GM12878 (cell line): Measurements from ENCODE around the gene CHN2. TPM values are rescaled to one million over a fixed set of nuclear protein-coding genes. Genes with fewer than 3 reads are reported as not detected.

ENCODE experiments used
- ATAC-seq: fragments of 200-7000 bp; cut with Tn5 transposase; 3 replicates; pipeline ENCODE4 v1.9.1; 2020; ENCODE audit warnings: mild to moderate bottlenecking, moderate library complexity
- BruUV-seq: library from RNA; stranded (reverse); fragments of 400-500 nt; replicated peaks from 2 replicates; lab custom pipeline; 2021; lab: Mats Ljungman, UMichigan
- CTCF ChIA-PET: fragments of 300-600 bp; sonication (Branson Sonifier 250); formaldehyde crosslinking; extraction: SDS; loops from one replicate; lab custom pipeline; 2021; ENCODE audit warnings: inconsistent platforms; lab: Yijun Ruan, JAX
- POLR2A ChIA-PET: fragments of 350-600 bp; formaldehyde crosslinking; extraction: SDS; loops from one replicate; lab custom pipeline; 2021; ENCODE audit warnings: inconsistent platforms; lab: Charles Lee
- RAD21 ChIA-PET: fragments of 300-600 bp; sonication (Branson Sonifier 250); formaldehyde crosslinking; loops from one replicate; lab custom pipeline; 2023; ENCODE audit warnings: antibody characterized with exemption; ENCODE audit not compliant: unreplicated experiment; lab: Charles Lee
- SMC1A ChIA-PET: fragments of 300-600 bp; sonication (Branson Sonifier 250); formaldehyde crosslinking; loops from one replicate; lab custom pipeline; 2023; ENCODE audit not compliant: unreplicated experiment, uncharacterized antibody; lab: Charles Lee
- DNase-seq: peaks from one replicate; pipeline ENCODE4 v3.0.0-alpha.2; 2011; ENCODE audit warnings: low read depth, low spot score
- FAIRE-seq: peaks from 3 replicates; lab custom pipeline; 2011; peaks lifted over from hg19 to GRCh38; lab: Jason Lieb, UNC
- H2AFZ ChIP-seq: 2 replicates; pipeline ENCODE4 v1.6.0; 2011; ENCODE audit warnings: low read depth, low read length, control low read depth; ENCODE audit not compliant: control insufficient read depth
- H3K27ac ChIP-seq: 2 replicates; pipeline ENCODE4 v1.5.1; 2011; ENCODE audit warnings: control low read depth; ENCODE audit not compliant: control insufficient read depth, insufficient read depth
- H3K27me3 ChIP-seq, 2 experiments: replicated peaks in 1 of 2; 2 replicates each; pipeline versions ENCODE4 v1.6.0 to v1.6.1; 2011; ENCODE audit warnings: low read length in 1 of 2; ENCODE audit not compliant: control insufficient read depth in 2 of 2, insufficient read depth in 2 of 2
- H3K36me3 ChIP-seq, 2 experiments: 2 replicates each; pipeline ENCODE4 v1.5.1; 2011; ENCODE audit warnings: low read length in 1 of 2; ENCODE audit not compliant: control insufficient read depth in 2 of 2, insufficient read depth in 2 of 2
- H3K4me1 ChIP-seq: 2 replicates; pipeline ENCODE4 v1.6.1; 2011; ENCODE audit warnings: mild to moderate bottlenecking, low read length, moderate library complexity, mixed read lengths; ENCODE audit not compliant: control insufficient read depth, insufficient read depth
- H3K4me2 ChIP-seq: 2 replicates; pipeline ENCODE4 v1.6.0; 2011; ENCODE audit warnings: control low read depth; ENCODE audit not compliant: control insufficient read depth, insufficient read depth
- H3K4me3 ChIP-seq: fragments of 200-600 bp; sonication (generic); 2 replicates; pipeline ENCODE4 v1.5.1; 2016
- H3K79me2 ChIP-seq: 2 replicates; pipeline ENCODE4 v1.6.0; 2011; ENCODE audit warnings: low read length; ENCODE audit not compliant: control insufficient read depth, insufficient read depth
- H3K9ac ChIP-seq: 2 replicates; pipeline ENCODE4 v1.8.0; 2011; ENCODE audit warnings: low read length, control low read depth, mixed read lengths; ENCODE audit not compliant: control insufficient read depth, insufficient read depth
- H3K9me3 ChIP-seq: replicated peaks from 3 replicates; pipeline ENCODE4 v1.5.1; 2011; ENCODE audit warnings: mild to moderate bottlenecking, low read length; ENCODE audit not compliant: control insufficient read depth, insufficient read depth
- H4K20me1 ChIP-seq: 2 replicates; pipeline ENCODE4 v1.6.0; 2011; ENCODE audit not compliant: control insufficient read depth, insufficient read depth
- EGR1 ChIP-seq, 2 experiments: IDR thresholded peaks; 1 replicate in 1 of 2; 2 replicates in 1 of 2; pipeline ENCODE4 v1.6.1; 2011 to 2012; ENCODE audit warnings: low read depth in 2 of 2, low read length in 2 of 2, borderline replicate concordance in 1 of 2, mild to moderate bottlenecking in 1 of 2, moderate library complexity in 1 of 2
- FOXM1 ChIP-seq: IDR thresholded peaks from 2 replicates; pipeline ENCODE4 v1.6.1; 2012; ENCODE audit warnings: low read depth, mild to moderate bottlenecking, inconsistent platforms, low read length, moderate library complexity
- HDAC6 ChIP-seq: fragments of 200-600 bp; sonication (generic); IDR thresholded peaks from one replicate; pipeline ENCODE4 v1.8.0; 2017; ENCODE audit warnings: antibody characterized with exemption; ENCODE audit not compliant: unreplicated experiment
- IRF4 ChIP-seq: IDR thresholded peaks from 2 replicates; pipeline ENCODE4 v1.6.1; 2011; ENCODE audit warnings: low read depth, low read length
- MTA3 ChIP-seq: IDR thresholded peaks from 2 replicates; pipeline ENCODE4 v1.6.1; 2012; ENCODE audit warnings: low read length, inconsistent platforms, borderline replicate concordance
- MXI1 ChIP-seq: fragments of 150-350 bp; IDR thresholded peaks from 2 replicates; pipeline ENCODE4 v1.6.1; 2011; ENCODE audit warnings: low read depth, mild to moderate bottlenecking, inconsistent platforms, low read length, improper control_type of control experiment
- NR2C1 ChIP-seq: fragments of 450-650 bp; IDR thresholded peaks from 2 replicates; pipeline ENCODE4 v1.6.1; 2017; ENCODE audit warnings: antibody characterized with exemption, mild to moderate bottlenecking, moderate library complexity
- NR2C2 ChIP-seq: IDR thresholded peaks from 2 replicates; pipeline ENCODE4 v1.6.1; 2011; ENCODE audit warnings: borderline replicate concordance, low read depth; ENCODE audit not compliant: control insufficient read depth, insufficient read length
- PBX3 ChIP-seq: IDR thresholded peaks from 2 replicates; pipeline ENCODE4 v1.6.1; 2011; ENCODE audit warnings: mild to moderate bottlenecking, low read depth, low read length, moderate library complexity; ENCODE audit not compliant: insufficient replicate concordance
- RAD21 ChIP-seq: IDR thresholded peaks from 2 replicates; pipeline ENCODE4 v1.6.1; 2011; ENCODE audit warnings: mild to moderate bottlenecking, low read depth, low read length, moderate library complexity; ENCODE audit not compliant: insufficient read depth
- SREBF2 ChIP-seq: IDR thresholded peaks from 2 replicates; pipeline ENCODE4 v1.6.1; 2012; ENCODE audit warnings: mild to moderate bottlenecking, low read length
- SUPT20H ChIP-seq: IDR thresholded peaks from 2 replicates; pipeline ENCODE4 v1.6.1; 2011; ENCODE audit warnings: low read depth, mild to moderate bottlenecking, low read length, moderate library complexity, borderline replicate concordance; ENCODE audit not compliant: control insufficient read depth
- SUZ12 ChIP-seq: fragments of 200-600 bp; sonication (generic); IDR thresholded peaks from one replicate; pipeline ENCODE4 v1.6.1; 2018; ENCODE audit warnings: antibody characterized with exemption, mild to moderate bottlenecking; ENCODE audit not compliant: unreplicated experiment
- TCF12 ChIP-seq: IDR thresholded peaks from 2 replicates; pipeline ENCODE4 v1.6.1; 2011; ENCODE audit warnings: low read depth, mild to moderate bottlenecking, low read length
- WGBS: methylation state at CpG from one replicate; pipeline ENCODE4 v1.1.6; 2016; ENCODE audit warnings: low lambda C conversion rate; ENCODE audit not compliant: insufficient replicate concordance, insufficient coverage; ENCODE audit errors: missing lambda C conversion rate; 5-methylcytosine and 5-hydroxymethylcytosine counted together
- in situ Hi-C: fragments of 300-500 bp; cut with MboI; formaldehyde crosslinking; loops from 9 replicates; pipeline ENCODE4 v1.14.3; 2018; ENCODE audit warnings: mixed read lengths
- intact Hi-C: fragments of 100-400 bp; cut with micrococcal nuclease; formaldehyde crosslinking; loops from one replicate; pipeline ENCODE4 v1.14.2; 2022; ENCODE audit not compliant: unreplicated experiment
- polyA plus RNA-seq, 11 experiments: library from polyadenylated mRNA; depleted of rRNA in 4 of 11; unstranded in 6 of 11; stranded (reverse) in 5 of 11; fragments of >200 nt; fragmentation: Nextera tagmentation in 4 of 11; fragmentation: Illumina TruSeq in 1 of 11; extraction: Ambion mirVana in 4 of 11; extraction: Trizol in 1 of 11; gene quantifications; 1 replicate in 1 of 11; 2 replicates in 10 of 11; pipeline versions ENCODE4 v1.2.1 to v1.2.3, GENCODE V29; 2011 to 2016; ENCODE audit warnings: inconsistent platforms in 2 of 11, missing spikeins in 2 of 11, low read depth in 1 of 11
- total RNA-seq, 4 experiments: library from RNA; depleted of rRNA in 3 of 4; stranded (reverse); fragments of >200 nt in 3 of 4; fragmentation: Illumina TruSeq in 1 of 4; extraction: Trizol in 1 of 4; gene quantifications; 2 replicates each; pipeline versions ENCODE4 v1.2.1 to v1.2.3, GENCODE V29; 2013 to 2021
- TF ChIP-seq, protein P1 (sequence below): fragments of 450-650 bp; IDR thresholded peaks from 2 replicates; pipeline ENCODE4 v1.6.1; 2018; ENCODE audit warnings: mild to moderate bottlenecking, low read depth, moderate library complexity; ENCODE audit not compliant: partially characterized antibody

Gene CHN2
- total and polyA plus RNA-seq, 10 of the 15 experiments (the other 5 are each of a cell fraction or from before 2014, with no cell fraction given), result 0.11 to 3.8 (median 0.37) TPM; not detected in 2

DNA sequence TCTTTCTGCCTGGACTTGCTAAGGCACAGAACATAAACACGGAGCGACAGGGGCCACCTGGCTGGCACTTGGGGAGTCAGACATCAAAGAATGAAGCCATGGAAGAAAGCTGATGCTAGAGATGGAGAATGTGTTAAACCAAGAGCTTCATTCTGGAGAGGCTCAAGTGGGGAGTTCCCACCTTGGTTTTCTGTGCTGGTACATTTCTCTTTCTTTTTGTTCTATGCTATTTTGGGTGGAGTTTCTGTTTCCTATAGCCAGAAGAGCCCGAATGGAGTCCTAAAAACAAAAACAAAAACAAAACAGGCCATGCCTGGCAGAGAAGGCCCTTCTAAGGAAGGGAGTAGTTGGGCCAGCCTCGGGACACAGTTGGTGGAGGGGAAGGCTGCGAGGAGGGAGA is 220.6 kb downstream of the CHN2 start:
- no peak overlapping the region for H3K9ac ChIP-seq
- no peak overlapping the region for H3K4me2 ChIP-seq
- no peak overlapping the region for H3K27ac ChIP-seq
- no peak overlapping the region for H3K4me3 ChIP-seq
- H3K27me3 ChIP-seq, result no peaks in the 10 kb centered on the region
- DNase-seq (no peak), ATAC-seq (no peak), FAIRE-seq (no peak)
- intact Hi-C loops, result no loop called here
- no peaks in the 10 kb centered on the region for H3K4me1 ChIP-seq
- RAD21 ChIA-PET, result no interaction called here
- H4K20me1 ChIP-seq, result no peaks in the 10 kb centered on the region
- CTCF ChIA-PET, result interaction anchor here (2.3 kb wide), 1 partner anchor 175 kb away, joined by 4 read pairs; no protein-coding TSS in a partner anchor
- SMC1A ChIA-PET, result no interaction called here
- no peaks in the 10 kb centered on the region for H3K36me3 ChIP-seq
- in situ Hi-C loops, result no loop called here
- no peak overlapping the region for H2AFZ ChIP-seq
- H3K79me2 ChIP-seq, result no peaks in the 10 kb centered on the region
- H3K9me3 ChIP-seq, result no peaks in the 10 kb centered on the region
- BruUV-seq, result no TSS peak
- WGBS, result 34% methylated on average over 5 of the region's 5 CpGs
- POLR2A ChIA-PET, result no interaction called here
- TF ChIP-seq MTA3 (no peak), NR2C2 (no peak), SUPT20H (no peak), SREBF2 (no peak), HDAC6 (no peak), NR2C1 (no peak), FOXM1 (no peak), PBX3 (no peak), IRF4 (no peak), SUZ12 (no peak), TCF12 (no peak), MXI1 (no peak), RAD21 (no peak), EGR1 (IDR thresholded peaks at IDR 0.05; ENCODE audit: borderline replicate concordance in 1 of 2, low read depth in 2 of 2, low read length in 2 of 2) (no peak)
- TF ChIP-seq, protein P1, sequence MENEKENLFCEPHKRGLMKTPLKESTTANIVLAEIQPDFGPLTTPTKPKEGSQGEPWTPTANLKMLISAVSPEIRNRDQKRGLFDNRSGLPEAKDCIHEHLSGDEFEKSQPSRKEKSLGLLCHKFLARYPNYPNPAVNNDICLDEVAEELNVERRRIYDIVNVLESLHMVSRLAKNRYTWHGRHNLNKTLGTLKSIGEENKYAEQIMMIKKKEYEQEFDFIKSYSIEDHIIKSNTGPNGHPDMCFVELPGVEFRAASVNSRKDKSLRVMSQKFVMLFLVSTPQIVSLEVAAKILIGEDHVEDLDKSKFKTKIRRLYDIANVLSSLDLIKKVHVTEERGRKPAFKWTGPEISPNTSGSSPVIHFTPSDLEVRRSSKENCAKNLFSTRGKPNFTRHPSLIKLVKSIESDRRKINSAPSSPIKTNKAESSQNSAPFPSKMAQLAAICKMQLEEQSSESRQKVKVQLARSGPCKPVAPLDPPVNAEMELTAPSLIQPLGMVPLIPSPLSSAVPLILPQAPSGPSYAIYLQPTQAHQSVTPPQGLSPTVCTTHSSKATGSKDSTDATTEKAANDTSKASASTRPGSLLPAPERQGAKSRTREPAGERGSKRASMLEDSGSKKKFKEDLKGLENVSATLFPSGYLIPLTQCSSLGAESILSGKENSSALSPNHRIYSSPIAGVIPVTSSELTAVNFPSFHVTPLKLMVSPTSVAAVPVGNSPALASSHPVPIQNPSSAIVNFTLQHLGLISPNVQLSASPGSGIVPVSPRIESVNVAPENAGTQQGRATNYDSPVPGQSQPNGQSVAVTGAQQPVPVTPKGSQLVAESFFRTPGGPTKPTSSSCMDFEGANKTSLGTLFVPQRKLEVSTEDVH, result no peak
- TF ChIP-seq, all 136 proteins: peak for 0
